GM18873 (cell line): ENCODE data around the gene ADAM12.

Experiments
- ATAC-seq: cut with Tn5 transposase; IDR thresholded peaks from one replicate; pipeline ENCODE4 v1.9.1; 2021; ENCODE audit warnings: mild to moderate bottlenecking, moderate library complexity, moderate number of reproducible peaks; ENCODE audit not compliant: unreplicated experiment, low FRiP score

Gene ADAM12

DNA sequence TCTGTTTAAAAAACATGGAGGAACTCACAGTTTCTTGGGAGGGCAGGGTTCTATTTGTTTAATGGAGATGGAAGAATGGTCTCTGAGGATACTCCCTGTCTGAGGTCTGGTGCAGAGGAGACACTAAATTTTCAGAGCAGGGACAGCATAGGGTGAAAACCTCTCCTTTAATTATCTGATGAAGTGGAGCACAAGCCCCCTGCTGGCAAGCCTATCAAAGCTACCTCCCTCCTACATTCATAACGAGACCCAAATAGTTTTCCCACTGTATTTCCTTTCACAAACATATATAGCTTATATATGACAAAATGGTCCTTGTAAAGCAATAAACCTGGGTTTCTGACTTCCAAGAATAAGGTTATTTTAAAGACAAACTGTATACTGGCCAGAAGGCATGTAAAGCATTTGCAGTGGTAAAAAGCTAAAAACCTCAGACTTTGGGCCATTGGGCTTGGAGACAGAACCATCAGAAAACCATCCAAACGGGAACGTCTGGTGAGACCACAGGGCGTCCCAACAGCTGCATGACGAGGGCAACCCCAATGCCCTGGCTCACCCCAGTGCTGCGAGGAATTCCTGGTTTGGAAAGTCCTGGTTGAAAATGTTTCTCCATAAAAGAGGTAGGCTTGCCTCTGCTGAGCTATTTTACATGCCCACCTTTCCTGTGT is 290.6 kb downstream of the ADAM12 start:
- ATAC-seq = no peak

DNA sequence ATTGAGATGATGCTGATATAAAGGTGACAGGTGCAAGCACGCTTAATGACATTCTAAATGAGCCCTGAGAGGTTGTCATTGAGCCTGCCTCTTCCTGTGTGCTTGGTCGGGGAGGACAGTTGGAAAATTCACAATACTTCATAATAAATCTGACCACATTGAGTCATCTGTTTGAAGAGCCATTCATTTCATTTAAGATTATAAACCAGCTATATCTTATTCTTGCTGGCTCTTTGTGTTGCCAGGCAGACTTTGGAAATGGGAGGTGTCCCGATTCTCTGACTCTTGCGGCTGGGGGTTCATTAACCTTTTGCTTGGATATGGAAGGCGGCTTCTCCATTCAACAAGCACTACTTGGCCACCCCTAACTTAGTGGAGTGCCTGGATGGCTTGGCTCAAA is 293.7 kb downstream of the ADAM12 start:
- no peak for ATAC-seq

DNA sequence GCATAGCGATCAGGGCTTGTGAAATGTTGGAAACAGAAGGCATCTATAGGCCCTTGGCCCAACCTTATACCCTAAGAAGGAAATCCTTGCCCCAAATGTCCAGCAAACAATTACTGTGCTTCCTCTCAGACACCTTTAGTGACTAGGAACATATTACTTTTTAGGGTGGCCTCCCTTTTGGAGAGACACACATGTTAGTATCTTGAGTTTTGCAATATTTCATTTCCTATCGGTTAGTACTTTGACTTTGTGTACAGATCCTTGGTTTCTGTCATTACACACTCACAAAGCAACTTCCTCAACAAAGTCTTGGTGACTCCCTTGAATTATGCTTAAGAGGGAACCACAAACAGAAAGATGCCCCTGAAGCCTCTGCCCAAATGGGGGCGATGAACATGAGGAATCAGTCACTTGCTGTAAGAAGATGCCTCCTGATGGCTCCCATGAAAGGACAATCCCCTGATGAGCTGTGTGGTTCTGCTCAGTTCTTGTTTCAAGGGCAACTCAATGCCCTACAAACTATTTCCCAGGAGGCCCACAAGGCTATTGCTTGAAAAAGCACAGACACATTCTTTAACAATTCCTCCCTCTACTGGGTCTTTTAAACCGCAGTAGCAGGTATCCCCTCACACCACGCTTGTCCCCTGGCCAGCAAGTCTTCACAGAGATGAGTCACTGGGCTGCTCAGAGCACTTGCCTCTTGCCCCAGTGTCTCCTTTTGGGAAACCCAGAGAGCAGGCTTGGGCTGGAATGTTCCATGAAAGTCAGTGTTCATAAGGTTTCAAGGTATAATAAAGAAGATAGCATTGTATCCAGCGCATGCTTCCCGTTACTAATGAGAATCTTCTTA is 295.7 kb downstream of the ADAM12 start:
- no peak for ATAC-seq

DNA sequence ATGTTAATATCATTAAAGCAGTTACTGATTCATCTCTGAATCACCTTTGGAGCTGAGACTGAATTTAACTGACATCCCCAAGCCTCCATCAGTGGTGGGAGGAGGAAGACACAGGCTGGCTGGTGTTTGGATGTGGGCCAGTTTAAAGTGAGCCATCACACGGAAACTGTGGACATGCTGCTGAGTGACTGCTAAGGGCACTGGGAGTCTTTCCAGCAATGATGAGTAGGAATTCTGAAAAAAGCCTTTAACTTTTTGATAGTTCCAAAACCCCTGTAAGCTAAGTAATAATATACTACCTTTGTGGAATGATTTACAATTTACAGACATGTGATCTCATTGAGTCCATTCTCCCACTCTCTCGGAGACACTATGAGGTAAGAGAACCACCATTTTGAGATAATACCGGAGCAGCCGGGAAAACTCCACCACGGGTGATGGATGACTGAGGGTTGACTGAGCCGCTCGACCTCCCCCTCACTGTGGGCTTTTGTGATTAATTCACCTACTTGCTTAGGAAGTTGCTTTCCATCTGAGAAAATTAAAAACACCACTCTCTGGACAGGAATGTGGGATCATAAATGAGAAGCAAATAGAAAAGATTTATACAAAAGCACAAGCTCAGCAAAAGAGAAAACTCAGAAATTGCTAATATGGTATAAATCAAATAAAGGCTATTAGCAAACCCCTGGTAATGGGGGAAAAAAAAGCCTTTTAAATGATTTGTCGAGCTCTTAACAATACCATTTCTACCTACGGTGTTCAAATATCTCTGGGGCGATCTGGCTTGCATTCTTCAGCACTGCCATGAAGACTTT is 297.2 kb downstream of the ADAM12 start:
- no peak for ATAC-seq

DNA sequence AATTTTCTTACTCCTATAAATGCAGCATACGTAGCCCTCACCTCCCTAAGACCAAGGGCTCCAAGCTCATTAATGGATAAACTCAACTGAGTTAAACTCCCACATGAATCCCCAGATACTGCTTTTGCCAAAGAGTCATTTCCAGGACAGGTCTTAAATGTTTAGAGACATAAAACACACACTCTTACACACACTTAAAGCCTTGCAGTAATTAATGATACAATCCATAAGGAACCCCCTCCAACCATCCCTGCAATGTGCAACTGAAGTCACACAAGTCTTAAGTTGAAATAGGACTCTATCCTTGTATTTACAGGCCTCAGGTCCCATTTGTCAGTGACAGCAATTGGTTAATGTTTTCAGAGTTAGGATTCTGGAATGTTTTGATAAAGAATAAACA is 297.8 kb downstream of the ADAM12 start:
- ATAC-seq = no peak

DNA sequence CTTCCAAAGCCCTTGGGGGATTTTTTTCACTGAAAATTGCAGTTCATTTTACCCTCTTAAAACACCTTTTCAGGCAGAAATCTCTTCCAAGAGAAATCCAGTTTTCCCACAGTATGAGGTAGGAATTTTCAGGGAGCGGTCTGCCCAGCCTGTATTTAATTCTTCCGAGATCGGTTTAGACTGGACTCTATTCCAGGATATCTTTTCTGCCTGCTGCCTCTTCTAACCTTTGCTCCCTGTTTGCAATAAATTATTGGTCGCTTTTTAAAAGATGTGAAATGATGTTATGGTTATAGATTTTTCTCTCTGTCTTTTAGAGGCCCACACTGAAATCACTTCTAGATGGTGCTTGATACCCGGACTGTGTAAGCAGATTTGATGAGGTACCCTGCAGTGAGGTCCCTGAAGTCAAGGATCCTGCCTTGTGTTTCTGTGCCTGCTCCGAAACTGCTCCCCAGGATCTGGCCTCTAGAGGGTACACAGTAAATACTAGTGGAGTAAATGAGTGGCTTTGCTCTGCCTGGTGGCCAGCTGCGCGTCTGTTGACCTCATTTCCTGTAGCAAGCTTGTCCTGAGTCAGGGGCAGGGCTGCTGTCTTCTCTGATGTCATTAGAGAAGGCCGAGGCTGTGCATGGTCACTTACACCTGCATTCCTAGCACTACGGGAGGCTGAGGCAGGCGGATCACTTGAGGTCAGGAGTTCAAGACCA is 300.3 kb downstream of the ADAM12 start:
- no peak for ATAC-seq

DNA sequence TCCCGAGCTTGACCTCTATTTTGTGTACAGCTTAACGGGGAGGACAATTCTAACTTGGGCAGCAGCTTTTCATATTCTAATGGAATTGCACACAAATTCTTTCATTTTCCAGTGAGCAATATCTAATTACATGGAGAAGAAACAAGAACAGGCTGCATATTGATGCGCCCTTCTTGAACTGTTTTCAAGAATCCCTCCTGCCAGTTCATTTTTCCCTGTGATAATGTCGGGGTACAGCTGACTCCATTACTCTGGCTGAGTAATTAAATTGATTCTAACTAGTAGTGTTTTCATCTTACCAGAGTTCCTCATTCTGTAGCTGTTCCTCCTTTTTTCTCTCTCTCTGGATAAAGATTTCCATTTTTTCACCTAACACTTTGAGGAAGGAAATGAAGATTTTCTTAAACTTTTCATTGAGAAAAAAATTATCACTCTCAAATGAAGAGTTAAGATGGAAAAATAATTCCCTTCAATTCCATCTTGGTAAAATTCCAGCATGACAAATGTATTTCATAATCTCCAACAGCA is 301.1 kb downstream of the ADAM12 start:
- ATAC-seq = no peak

DNA sequence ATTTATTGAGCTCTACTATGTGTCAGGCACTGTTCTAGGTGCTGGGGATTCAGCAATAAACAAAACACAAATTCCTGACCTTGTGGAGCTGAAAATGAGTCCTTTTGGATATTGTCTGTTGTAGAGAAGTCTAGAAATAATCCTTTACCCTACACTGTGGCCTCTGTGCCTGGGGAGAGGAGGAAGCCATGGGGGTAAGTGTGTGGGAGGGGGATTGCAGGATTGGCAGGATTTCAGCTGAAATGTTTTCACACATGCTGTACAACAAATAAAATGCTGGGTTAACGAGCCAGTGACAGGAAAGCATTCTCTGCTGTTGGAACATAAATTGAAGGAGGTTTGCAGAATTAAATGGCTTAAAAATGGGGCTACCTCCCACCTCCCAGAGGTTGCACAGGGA is 302.5 kb downstream of the ADAM12 start:
- ATAC-seq = no peak

DNA sequence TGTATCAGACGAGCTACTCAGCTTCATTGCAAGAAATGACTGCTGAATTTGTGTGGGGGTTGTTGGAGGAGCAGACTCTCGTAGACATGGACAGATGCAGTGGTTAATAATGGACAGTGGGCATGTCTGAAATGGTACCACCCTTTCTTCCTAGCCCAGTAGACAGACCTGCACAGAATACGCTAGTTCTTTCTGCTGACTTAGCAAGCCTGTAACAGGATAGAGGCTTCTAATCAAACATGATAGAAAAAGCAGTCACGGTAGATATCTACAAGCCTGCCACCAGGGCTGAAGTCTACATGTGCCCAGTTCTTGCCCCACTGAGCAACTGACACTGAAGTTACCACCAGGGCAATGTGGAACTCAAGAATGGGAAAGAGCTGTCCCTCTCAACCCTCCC is 303.9 kb downstream of the ADAM12 start:
- no peak for ATAC-seq

DNA sequence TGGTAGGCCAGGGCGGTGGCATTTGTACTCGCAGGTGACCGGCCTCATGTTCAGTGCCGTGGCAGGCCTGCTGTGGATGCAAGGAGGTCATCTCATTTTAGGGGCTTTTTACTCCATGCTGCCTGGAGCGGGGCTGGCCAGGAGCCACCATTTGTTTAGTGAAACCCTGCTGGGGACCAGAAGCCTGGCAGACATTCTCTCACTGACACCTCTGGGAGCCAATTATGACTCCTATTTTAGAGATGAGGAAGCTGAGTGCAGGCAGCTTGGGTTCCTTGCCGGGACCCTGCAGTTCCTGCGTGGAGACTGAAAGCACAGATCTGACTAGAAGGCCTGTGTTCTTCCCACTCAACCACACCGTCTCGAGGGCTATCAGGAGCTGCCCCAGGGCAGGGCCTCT is 305.3 kb downstream of the ADAM12 start:
- ATAC-seq = no peak

DNA sequence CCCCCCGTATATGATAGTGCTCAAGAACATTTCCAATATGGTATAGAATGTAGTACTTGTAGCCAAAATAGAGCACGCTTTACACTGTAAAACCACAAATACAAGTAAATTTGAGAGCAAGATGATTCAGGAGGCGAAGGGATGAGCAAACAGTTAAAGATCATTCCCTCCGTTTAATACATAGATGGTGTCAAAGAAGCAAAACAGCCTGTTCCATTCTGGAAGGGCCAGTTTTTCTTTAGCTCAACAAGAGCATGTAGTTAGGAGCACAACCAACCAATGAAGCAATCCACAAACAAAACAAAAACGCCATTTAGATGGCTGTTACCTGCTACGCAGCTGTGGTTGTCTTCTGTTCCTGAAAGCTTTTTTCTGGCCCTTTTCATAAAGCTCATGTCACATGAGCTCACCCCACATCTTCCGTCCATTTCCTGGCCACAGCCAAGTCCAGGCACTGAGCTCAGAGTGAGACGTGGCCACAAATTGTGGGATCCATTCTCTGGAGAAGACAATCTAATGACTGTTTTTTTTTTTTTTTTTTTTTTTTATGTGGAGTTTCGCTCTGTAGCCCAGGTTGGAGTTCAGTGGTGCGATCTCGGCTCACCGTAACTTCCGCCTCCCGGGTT is 306.3 kb downstream of the ADAM12 start:
- ATAC-seq = no peak

DNA sequence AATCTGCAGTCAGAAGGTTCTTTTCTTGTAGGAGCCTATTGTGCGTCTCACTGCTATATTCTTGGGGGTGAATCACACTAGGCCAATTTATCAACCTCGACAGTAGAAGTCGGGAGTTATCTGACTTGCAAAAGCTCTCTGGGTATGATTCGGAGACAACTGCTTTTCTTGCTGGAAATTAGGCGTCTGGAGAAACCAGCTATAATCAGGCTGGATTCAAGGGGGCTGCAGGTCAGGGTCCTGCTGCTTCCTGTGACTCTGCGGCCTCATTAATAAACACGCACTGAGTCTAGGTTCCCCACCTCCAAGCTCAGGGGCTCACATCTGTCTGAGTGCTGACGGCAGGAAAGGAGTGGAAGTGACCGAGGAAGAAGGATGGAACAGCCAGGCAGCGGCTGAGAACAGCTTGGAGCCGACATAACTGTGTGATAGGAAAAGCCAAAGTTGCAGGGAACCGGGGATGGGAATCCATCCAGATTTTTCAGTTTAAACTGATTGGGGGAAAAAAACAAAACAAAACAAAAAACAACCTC is 307.3 kb downstream of the ADAM12 start:
- no peak for ATAC-seq

DNA sequence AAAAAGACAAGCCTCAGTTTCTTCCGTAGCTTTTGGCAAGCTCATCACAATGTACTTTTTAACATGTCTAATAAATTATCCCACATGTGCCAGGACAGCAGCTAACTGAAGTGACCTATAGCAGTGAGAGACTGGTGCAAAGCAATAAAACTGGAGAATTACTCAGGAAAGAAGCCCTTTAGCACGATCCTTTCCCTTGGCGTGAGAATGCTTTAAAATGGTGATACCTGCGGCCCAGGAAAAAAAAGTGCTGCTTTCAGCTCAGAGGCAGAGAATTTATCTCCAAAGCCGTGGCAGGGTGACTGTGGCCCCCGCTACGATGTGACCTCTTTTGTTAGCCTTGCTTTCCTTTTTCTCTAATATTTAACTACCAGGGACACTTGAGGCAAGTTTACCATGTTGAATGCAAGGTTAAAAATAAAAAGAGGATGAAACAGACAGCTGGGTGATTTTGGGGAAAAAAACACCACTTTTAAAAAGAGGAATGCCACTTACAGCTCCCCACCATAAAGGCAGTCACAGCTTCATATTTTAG is 307.9 kb downstream of the ADAM12 start:
- no peak for ATAC-seq

DNA sequence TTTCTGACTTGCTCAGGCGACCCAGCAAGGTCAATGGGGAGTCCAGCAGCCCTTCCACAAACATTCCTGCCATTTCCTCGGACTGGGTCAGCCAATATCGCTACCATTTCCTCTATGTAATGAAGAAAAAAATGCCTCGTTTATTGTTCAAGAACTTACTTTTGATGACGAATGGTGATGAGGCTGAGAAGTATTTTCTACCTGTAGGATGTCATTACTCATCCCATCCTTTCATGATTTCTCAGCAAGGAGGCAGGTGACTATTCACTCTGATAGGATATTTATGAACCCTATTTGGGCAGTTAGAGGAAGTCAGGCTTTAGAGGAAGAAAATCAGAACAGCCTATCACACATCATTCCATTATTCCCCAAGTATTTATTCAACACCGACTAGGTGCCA is 313.3 kb downstream of the ADAM12 start:
- no peak for ATAC-seq

DNA sequence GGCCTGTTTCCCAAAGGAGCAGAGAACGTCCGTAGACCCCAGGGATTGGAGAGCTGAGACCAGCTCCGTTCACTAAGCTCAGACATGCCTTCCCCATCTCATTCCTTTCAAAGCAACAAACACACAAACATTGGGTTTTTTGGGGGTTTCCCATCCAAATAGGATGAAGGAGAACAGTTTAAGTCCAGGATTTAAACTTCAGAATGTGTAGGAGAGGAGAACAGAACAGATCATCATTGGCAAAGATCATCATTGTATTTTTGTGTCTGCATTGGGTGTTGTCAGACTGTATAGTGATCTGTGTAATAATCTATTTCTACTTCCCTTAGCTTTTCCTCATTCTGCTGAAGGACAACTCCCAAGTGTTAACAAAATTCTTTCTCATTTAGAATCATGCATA is 314.0 kb downstream of the ADAM12 start:
- no peak for ATAC-seq

DNA sequence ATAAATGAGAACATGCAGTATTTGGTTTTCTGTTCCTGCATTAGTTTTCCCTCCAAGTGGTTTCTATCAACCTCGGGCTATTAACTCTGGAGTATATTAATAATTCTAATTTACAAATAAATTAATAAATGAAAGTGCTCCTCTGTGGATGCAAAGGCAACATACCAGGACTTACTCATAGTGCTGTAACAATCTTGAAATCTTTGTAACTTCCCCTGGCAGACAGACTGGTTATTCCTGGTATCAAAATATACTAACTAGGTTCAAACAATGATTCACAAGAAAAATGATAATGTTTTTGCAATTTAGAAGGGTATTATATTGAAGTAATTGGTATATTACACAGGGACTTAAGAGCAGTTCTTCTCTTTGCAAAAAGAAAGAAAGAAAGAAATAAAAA is 314.7 kb downstream of the ADAM12 start:
- no peak for ATAC-seq

DNA sequence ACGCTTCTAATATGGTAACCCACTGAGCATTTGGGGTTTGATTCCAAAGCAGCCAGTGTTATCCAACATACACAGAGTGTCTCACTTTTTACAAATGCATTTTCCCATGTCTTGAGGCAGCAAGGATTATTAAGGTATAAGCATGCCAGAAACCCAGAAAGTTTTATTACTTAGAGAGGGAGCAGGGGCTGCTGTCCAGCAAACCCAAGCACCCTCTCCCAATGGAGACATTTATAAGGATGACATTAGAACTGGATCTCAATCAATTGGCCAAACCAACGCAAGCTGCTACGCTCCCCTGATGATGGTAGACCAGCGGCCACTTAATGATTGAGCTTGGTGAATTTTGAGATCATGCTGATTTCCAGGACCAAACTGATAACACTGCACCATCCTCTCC is 315.7 kb downstream of the ADAM12 start:
- no peak for ATAC-seq

DNA sequence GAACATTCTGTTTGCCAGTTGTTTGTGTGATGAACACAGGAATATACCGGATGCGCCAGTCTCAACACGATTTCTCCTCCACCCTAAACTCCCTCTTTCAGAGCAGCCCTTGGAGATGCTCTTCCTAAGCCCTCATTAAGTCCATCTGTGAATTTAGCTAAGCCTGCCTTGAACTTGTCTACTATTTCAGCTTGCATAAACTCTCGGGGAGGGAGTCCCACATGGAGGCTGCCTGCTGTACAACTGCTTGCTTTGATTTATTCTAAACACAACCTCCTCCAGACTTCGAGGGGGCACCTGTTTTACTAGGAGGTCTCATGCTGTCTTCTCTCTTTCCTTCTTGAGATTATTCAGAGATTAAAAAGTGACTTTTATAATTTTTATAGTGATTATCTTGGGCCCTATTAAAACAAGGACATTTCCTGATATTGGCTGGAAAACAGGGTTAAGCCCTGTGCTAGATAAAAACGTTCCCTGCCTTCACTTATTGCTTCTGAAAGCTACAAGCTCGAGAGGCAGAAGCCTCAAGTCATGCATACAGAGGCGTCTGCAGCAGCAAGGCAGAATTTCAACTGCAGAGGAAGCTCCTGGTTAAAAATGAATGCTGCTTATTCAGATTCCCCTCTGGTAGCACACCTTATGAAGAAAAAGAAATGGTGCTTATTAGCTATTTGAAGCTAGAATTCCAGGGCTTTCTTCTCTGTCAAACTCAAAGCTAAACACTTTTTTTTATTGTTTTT is 317.6 kb downstream of the ADAM12 start:
- no peak for ATAC-seq

DNA sequence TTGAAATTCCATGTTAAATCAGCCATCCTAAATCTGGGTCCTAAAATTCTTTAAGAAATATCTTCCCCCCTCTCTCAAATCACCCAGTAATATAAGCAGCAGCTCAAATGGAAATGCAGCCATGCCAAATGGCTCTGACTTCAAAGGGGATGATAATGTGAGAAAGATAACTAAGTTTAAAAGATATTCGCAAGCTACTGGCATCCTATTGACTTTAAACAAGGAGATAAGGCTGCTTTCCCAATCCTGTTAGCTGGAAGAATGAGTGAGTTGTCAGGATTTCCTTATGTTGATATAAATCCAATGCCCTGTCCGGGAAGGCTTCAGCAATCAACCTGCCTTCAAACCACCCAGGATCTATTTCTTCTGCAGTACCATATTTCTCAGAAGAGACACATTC is 320.0 kb downstream of the ADAM12 start:
- ATAC-seq = no peak
